GM19023 (cell line): ENCODE data around the gene WAPL.

Experiments used
- ATAC-seq: cut with Tn5 transposase; IDR thresholded peaks from one replicate; pipeline ENCODE4 v1.9.1; 2021; ENCODE audit warnings: mild to moderate bottlenecking, moderate library complexity; ENCODE audit not compliant: unreplicated experiment

The WAPL gene

DNA sequence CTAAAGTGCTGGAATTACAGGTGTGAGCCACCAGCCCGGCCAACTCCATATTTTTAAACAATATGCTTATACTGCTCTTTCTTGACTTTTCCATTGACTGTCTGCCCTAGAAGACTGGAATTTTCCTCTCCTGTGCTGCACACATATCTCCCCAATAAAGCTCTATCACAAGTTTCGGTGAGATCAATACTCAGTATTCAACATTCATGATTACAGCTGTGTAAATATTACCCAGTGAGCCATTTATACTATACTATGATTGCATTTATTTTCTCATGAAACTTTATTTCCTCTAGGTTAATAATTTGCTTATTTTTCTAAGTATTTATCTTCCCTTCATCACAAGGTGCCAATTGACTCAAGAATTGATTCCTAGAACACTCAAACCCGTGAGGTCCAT lies 106.5 kb downstream of the WAPL start:
- no peak for ATAC-seq

- peak; percentile 62 for ATAC-seq
Measured at GRCh38 chr10:86413046-86413728, 108.4 kb downstream of the WAPL start.

DNA sequence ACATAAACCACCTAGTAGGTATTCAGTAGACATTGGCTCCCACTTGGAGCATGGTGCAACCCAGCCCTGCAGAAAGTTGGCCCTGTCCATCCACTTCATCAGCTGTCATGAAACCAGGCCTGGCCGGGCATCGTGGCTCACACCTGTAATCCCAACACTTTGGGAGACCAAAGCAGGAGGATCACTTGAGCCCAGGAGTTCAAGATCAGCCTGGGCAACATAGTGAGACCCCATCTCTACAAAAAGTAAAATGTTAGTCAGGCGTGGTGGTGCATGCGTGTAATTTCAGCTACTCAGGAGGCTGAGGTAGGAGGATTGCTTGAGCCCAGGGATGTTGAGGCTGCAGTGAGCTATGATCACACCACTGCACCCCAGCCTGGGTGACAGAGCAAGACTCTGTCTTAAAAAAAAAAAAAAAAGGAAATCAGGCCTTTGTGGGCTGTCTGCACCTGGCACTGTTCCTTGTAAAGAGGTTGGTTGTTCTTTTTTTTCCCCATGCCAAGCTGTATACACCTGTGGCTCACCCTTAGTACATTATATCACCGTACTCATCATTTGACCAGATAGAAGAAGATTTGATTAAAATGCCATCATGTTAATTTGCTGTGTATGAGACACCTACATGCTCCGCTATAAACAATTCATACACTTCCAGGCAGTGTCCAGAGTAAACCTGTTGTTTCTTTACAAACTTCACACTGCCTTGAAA lies 109.6 kb downstream of the WAPL start:
- peak; percentile 8 for ATAC-seq

DNA sequence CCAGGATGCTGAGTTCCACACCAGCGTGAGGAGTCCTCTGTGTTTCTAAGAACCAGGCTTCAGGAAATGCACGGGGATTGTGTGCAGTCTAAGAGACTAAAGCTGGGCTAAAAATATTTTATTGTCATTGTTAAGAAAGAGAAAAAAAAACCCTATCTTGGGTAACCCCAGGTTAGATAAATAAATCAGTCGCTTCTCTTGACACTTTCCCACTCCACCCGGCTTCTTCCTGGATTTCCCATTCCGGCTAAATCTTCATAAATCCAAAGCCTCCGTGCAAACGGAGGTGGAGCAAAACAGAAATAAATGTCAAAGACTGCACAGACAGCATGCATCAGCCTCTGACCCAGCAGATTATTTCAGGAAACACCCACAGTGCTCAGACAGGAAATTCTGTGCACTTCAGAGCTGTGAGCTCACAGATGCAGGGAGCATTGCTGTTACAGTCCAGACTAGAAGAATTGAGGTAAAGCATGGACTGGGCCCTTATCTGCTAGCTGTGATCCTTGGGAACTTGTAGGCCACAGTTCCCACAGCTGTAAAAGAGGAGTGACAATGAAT lies 110.2 kb downstream of the WAPL start:
- peak; percentile 56 for ATAC-seq

- ATAC-seq: no peak
Measured at GRCh38 chr10:86410542-86411124, 111.0 kb downstream of the WAPL start.

DNA sequence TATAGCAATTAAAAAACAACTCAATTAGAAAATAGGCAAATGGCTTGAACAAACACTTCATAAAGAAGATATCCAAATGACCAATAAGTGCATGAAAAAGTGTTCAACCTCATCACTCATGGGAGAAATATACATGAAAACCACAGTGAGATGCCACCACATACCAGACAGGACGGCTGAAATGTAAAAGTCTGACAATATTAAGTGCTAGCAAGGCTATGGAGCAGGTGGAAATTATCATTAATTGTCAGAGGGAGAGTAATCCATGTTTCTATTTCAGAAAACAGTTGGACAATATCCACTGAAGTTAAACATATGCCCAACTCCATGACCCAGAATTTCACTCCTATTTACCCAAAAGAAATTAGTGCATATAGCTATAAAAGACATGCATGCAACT lies 112.4 kb downstream of the WAPL start:
- no peak for ATAC-seq

DNA sequence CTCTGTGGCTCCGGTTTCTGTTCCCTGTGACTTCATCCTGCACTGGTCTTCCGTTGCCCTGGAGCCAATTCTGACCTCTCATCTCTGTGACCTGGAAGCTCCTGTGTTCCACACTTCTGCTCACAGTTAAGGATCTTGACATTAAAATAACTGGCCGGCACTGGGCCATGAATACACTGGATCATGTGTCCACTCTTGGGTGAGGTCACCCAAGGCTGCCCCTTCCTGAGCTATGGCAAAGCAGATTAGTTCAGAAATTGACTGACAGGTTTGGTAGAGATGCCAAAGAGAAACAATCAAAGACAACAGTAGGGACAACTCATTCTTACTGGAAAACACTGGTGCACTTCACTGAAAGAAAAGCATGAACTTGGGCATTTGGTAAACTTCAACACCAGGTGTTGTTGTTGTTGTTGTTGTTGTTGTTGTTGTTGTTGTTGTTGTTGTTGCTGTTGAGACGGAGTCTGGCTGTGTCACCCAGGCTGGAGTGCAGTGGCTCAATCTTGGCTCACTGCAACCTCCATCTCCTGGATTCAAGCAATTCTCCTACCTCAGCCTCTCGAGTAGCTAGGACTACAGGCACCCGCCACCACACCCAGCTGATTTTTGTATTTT lies 118.3 kb downstream of the WAPL start:
- ATAC-seq: no peak

- no peak for ATAC-seq
Measured at GRCh38 chr10:86402283-86402941, 119.2 kb downstream of the WAPL start.

GRCh38 chr10:86401588-86402282 lies 119.9 kb downstream of the WAPL start:
- peak; percentile 1 for ATAC-seq

DNA sequence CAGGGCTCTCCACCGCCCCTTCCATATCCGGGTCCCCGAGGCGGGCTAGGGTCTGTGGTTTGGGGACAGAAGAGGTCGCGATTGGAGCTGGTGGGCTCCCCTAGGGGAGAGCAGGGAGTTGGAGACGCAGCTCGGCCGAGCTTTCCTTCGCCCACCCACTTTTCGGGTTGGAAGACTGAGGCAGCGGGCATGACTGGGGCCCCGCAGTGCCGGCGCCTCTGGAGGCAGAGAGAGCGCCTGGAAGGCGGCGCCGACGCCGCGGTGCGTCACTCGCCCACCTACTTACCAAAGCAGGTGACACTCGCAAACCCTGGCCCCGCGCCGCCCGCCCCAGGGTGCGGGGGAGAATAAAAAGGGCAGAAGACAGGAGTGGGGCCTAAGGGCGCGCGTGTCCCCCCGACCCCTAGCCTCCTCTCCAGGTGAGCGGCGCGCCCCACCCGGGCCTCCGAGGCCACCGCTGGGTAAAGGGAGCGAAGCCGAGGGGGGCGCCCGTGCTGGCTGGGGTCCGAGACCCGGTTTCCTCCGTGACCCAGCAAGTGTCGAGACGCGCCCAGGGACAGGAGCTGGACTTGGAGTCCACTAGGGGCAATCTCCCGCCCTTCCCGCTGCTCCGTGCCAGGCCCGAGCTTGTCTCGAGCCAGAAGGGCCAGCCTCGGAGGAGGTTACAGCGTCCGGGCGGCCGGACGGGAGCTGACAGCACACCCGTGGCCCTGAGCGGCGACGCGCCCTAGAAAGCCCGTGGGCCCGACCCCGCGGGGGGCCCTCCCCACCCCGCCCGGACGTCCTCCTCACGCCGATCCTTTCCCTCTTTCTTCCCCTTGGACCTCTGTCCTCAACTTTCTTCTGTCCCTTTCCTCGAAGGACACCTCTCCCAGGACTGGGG lies 120.6 kb downstream of the WAPL start:
- peak; percentile 44 for ATAC-seq

GRCh38 chr10:86399879-86400704 lies 121.5 kb downstream of the WAPL start:
- peak; percentile 88 for ATAC-seq

DNA sequence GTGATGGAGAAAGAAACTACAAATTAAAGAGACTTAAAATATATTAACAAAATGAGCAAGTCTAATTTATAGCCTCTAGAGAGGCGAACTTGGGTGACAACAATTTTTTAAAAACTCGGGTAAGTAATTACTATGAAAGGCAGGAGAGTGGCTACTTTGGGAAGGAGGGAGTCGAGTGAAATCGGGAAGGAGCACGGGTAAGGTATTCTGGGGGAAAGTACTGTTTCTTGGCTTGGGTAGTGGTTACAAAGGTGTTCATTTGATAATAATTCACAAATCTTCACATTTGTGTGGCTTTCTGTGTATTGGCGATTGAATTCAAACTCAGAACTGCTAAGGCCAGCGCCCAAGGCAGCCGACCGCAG lies 122.1 kb downstream of the WAPL start:
- no peak for ATAC-seq

DNA sequence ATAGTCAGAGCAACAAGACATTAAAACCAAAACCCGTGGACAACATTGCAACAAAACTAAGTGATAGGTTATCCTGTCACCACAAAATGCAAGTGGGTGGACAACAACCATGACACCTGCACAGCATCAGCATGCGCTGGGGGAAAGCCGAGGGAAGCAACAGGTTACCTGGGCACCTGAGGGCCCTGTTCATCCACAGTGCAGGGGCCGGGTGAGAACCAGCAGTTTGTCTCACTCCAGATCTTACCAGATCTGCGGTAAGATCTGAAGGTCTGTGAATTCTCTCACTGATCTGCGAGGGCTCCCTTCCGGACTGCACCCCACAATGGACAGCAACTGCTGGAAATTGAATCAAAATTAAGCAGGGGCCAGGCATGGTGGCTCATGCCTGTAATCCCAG lies 124.5 kb downstream of the WAPL start:
- ATAC-seq: no peak

GRCh38 chr10:86393862-86394455 lies 127.6 kb downstream of the WAPL start:
- ATAC-seq: no peak

GRCh38 chr10:86393362-86393761 lies 128.2 kb downstream of the WAPL start:
- ATAC-seq: no peak

DNA sequence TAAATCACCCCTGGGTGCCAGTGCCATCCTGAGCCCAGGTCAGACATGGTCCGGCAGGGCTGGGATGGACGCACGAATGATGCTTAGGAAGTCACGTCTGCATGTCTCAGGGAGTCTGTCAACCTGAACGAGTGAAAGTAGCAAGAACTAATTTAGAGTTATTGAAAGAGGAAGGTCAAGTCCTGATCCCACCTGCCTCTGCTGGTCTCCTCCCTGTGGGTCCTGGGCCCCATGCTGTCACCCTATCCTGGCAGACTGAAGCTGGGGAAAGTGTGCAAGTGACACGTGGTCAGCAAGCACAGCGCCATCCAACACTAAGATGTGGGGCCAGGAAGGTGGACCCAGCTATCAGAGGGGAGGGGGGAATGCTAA lies 128.9 kb downstream of the WAPL start:
- peak; percentile 34 for ATAC-seq

- no peak for ATAC-seq
Measured at GRCh38 chr10:86391986-86392722, 129.4 kb downstream of the WAPL start.
